Left lung (tissue), 10 donors: ENCODE measurements around the gene ZNHIT6. TPM values are rescaled to one million over a fixed set of nuclear protein-coding genes. Genes with fewer than 3 reads are reported as not detected.
A peak's percentile ranks its signal among the peaks of the same experiment; 100 is the strongest.

Experiments
- ATAC-seq: fragments of 200-7000 bp; cut with Tn5 transposase; one replicate; pipeline ENCODE4 v1.9.1; 2020; ENCODE audit warnings: moderate library complexity
- DNase-seq, 4 donors: peaks; one replicate each; pipeline ENCODE4 v3.0.0-alpha.2; 2013 to 2020
- H3K27ac ChIP-seq, 2 donors: fragments of 200-600 bp; sonication (generic) in 1 of 2; one replicate each; pipeline versions ENCODE4 v1.5.0 to v1.8.0; 2020 to 2021
- H3K27me3 ChIP-seq, 2 donors: fragments of 200-600 bp; sonication (generic) in 1 of 2; one replicate each; pipeline versions ENCODE4 v1.5.0 to v1.8.0; 2020 to 2021
- H3K36me3 ChIP-seq, 2 donors: fragments of 200-600 bp; sonication (generic) in 1 of 2; one replicate each; pipeline versions ENCODE4 v1.5.0 to v1.8.0; 2020 to 2021
- H3K4me1 ChIP-seq, 2 donors: fragments of 200-600 bp; one replicate each; pipeline ENCODE4 v1.8.0; 2021
- H3K4me3 ChIP-seq, 2 donors: fragments of 200-600 bp; sonication (generic) in 1 of 2; one replicate each; pipeline versions ENCODE4 v1.5.0 to v1.8.0; 2020 to 2021; ENCODE audit warnings: mild to moderate bottlenecking in 1 of 2
- H3K9me3 ChIP-seq, 2 donors: fragments of 200-600 bp; sonication (generic) in 1 of 2; one replicate each; pipeline versions ENCODE4 v1.5.0 to v1.8.0; 2020 to 2021
- intact Hi-C, 2 donors: fragments of 100-400 bp; cut with DNase I; formaldehyde crosslinking; loops; one replicate each; pipeline versions ENCODE4 v1.11.2 to v1.14.2; 2022
- polyA plus RNA-seq, 6 donors: library from polyadenylated mRNA; unstranded; fragments of 120-200 nt; gene quantifications; one replicate each; pipeline ENCODE4 v1.2.1, GENCODE V29; 2013; ENCODE audit not compliant: insufficient read length in 6 of 6
- total RNA-seq, 2 donors: library from RNA; stranded (reverse); fragmentation: NEBNext Ultra II Directional; extraction: Animal tissue kit (Norgen Biotek cat#: 25700); gene quantifications; one replicate each; pipeline ENCODE4 v1.2.1, GENCODE V29; 2021
- TF ChIP-seq, protein P1 (sequence below), 2 donors: fragments of 200-600 bp; sonication (generic) in 1 of 2; IDR thresholded peaks; one replicate each; pipeline versions ENCODE4 v1.5.0 to v1.8.0; 2021; ENCODE audit warnings: antibody characterized with exemption in 2 of 2
- donor health status: DM: no; HTN: yes; CAD: no.
- donor health status: DM: no; HTN: no; CAD: no.

Gene ZNHIT6
- total and polyA plus RNA-seq, 8 donors = 12.2 to 32.2 (median 28.9) TPM

DNA sequence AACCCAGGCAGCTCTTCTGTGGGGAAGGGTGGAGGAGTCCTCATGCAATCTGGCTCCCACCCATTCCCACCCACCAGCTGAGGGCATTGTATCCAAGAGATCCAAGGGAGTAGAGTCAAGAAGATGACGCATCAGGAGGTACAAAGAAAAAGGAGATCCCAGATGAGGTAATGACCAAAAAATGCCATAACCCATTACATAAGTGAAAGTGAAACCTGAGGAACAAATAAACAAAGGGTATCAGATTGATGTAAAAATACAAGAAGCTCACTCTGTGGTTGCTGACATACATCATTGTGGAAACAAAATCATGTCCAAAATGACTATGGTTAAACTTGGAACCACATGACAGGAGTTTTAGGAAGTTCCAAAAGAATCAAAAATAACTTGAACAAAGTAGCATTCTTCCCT is 85.2 kb downstream of the ZNHIT6 start:
- peaks cover 0 to 21% of the 10 kb centered on the region in 2 donors for H3K9me3 ChIP-seq
- ATAC-seq = peak; percentile 10
- no peaks in the 10 kb centered on the region for H3K27me3 ChIP-seq
- intact Hi-C loops = no loop called here
- DNase-seq = no peak
- H3K4me1 ChIP-seq = no peaks in the 10 kb centered on the region
- TF ChIP-seq, protein P1, sequence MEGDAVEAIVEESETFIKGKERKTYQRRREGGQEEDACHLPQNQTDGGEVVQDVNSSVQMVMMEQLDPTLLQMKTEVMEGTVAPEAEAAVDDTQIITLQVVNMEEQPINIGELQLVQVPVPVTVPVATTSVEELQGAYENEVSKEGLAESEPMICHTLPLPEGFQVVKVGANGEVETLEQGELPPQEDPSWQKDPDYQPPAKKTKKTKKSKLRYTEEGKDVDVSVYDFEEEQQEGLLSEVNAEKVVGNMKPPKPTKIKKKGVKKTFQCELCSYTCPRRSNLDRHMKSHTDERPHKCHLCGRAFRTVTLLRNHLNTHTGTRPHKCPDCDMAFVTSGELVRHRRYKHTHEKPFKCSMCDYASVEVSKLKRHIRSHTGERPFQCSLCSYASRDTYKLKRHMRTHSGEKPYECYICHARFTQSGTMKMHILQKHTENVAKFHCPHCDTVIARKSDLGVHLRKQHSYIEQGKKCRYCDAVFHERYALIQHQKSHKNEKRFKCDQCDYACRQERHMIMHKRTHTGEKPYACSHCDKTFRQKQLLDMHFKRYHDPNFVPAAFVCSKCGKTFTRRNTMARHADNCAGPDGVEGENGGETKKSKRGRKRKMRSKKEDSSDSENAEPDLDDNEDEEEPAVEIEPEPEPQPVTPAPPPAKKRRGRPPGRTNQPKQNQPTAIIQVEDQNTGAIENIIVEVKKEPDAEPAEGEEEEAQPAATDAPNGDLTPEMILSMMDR (IDR thresholded peaks at IDR 0.05) = no peak
- H3K27ac ChIP-seq = no peak overlapping the region
- no peaks in the 10 kb centered on the region for H3K36me3 ChIP-seq
- no peak overlapping the region for H3K4me3 ChIP-seq

DNA sequence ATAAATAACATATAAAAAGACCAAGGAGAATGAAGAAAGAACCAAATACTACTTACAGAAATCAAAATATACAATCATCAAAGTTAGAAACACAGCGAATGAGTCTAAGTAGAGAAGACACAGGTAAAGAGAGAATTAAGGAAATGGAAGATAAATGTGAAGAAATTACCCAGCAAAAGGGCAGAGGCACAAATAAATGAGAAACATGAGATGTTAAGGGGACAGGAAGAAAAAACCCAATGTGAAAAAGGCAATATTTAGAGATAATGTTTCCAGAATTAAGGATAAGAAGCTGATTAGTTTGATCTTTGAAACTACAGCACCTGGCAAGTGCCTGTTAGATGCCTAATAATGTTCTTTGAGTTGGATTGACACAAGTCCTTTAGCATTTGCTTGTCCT is 86.8 kb downstream of the ZNHIT6 start:
- Histone ChIP-seq H3K4me3 (no peak overlapping the region), H3K27ac (no peak overlapping the region), H3K9me3 (peaks cover 0 to 21% of the 10 kb centered on the region in 2 donors), H3K27me3 (no peaks in the 10 kb centered on the region), H3K36me3 (no peaks in the 10 kb centered on the region), H3K4me1 (no peaks in the 10 kb centered on the region)
- intact Hi-C loops = no loop called here
- ATAC-seq (no peak), DNase-seq (no peak)
- TF ChIP-seq, protein P1 (IDR thresholded peaks at IDR 0.05) = no peak

DNA sequence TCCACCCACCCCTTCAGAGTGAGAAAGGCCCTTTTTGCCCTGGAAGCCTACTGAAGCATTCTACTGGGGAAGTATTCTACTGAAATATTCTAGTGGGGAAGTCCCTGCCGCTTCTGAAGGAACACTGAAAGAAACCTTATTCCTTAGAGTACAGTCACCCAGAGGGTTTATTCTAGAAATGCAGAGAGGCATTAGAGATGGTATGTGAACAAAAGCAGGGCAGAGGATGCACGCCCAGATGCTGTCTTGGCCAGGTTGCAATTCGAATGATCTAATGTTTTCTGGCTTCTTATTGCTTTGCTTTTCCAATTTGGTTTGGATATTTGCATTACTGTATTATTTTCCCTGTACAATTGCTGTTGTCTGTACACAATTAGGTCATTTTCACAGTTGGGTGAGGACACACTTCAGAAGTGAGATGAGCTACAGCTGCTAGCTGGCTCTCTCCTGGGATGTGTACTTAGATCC is 90.6 kb downstream of the ZNHIT6 start:
- Histone ChIP-seq H3K36me3 (no peaks in the 10 kb centered on the region), H3K9me3 (peaks cover 0 to 20% of the 10 kb centered on the region in 2 donors), H3K4me1 (peaks cover 5% of the 10 kb centered on the region in 2 donors), H3K27ac (no peak overlapping the region), H3K27me3 (peaks cover 0 to 7% of the 10 kb centered on the region in 2 donors), H3K4me3 (no peak overlapping the region)
- no peak for ATAC-seq
- DNase-seq = no peak
- intact Hi-C loops = no loop called here
- TF ChIP-seq, protein P1 (IDR thresholded peaks at IDR 0.05) = no peak

DNA sequence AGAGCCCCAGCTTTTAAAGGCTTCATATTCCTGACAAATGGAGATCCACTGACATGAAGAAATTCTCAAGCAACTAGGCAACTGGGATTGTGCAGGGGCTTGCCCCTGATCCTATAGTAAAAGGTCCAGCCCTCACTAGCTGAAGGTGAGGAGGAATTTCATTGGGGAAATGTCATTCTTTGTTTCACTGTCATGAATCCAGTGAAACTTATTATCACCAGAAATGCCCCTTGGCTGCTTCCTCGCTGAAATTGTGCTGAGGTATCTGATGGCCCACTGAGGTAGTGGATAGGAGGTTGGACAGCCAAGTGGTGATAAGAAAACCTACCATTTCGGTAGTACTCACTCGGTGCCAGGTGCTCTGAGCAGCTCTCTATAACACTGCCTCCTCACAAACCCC is 91.5 kb downstream of the ZNHIT6 start:
- TF ChIP-seq, protein P1 (IDR thresholded peaks at IDR 0.05) = no peak
- DNase-seq (no peak), ATAC-seq (no peak)
- no peak overlapping the region for H3K27ac ChIP-seq
- H3K4me1 ChIP-seq = peaks cover 5 to 14% of the 10 kb centered on the region in 2 donors
- no peaks in the 10 kb centered on the region for H3K36me3 ChIP-seq
- intact Hi-C loops = no loop called here
- peaks cover 0 to 10% of the 10 kb centered on the region in 2 donors for H3K9me3 ChIP-seq
- peaks cover 0 to 7% of the 10 kb centered on the region in 2 donors for H3K27me3 ChIP-seq
- H3K4me3 ChIP-seq = no peak overlapping the region

DNA sequence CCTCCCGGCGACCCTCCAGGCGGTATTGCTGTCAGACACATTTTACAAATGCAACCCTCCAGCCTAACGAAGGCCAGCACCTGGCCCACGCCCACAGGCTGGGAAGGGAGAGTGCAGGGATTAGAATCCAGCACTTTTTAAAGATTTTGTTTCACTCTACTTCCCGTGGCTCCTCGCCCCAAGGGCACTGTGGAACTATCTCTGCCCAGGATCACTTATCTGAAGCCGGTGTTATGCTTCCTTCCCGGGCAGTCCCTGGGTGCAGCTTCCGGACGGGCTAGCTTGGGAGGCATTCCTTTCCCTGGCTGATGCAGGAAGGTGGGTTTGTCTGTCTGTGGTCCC is 91.9 kb downstream of the ZNHIT6 start:
- no peak overlapping the region for H3K27ac ChIP-seq
- no peak for DNase-seq

More for the DNA sequence above, 91.9 kb downstream of the ZNHIT6 start:
- TF ChIP-seq, protein P1 (IDR thresholded peaks at IDR 0.05) = no peak
- Histone ChIP-seq H3K36me3 (no peaks in the 10 kb centered on the region), H3K4me3 (no peak overlapping the region), H3K9me3 (peaks cover 0 to 6% of the 10 kb centered on the region in 2 donors), H3K4me1 (peaks cover 9 to 15% of the 10 kb centered on the region in 2 donors), H3K27me3 (peaks cover 0 to 7% of the 10 kb centered on the region in 2 donors)
- no peak for ATAC-seq
- intact Hi-C loops = no loop called here
